Measurements from ENCODE around the gene TRAP1. TPM values are rescaled to one million over a fixed set of nuclear protein-coding genes. Genes with fewer than 3 reads are reported as not detected.

Gene TRAP1
- 243 and 382 TPM in 2 replicates for total RNA-seq (2014; rRNA removed)
- Bru-seq, nascent RNA = percentile 65 among the genes with signal in this experiment
- percentile 79 among the genes with signal in this experiment for BruChase-seq, experiment 1, labeled RNA remaining after a 6-hour chase
- percentile 77 among the genes with signal in this experiment for BruChase-seq, experiment 2, labeled RNA remaining after a 2-hour chase
- long read RNA-seq, transcript TRAP1-201 (18 exons, 2,296 nt) = major isoform, 247 of 310 reads
- long read RNA-seq, transcript TRAP1-212 (13 exons, 2,309 nt) = minor isoform, 8 of 310 reads
- long read RNA-seq, partial matches to known transcripts = 32 of 310 reads
- long read RNA-seq, other reads (novel, unspliced or antisense) = 20 of 310 reads

- H3K27me3 ChIP-seq (ENCODE audit: low read length) = no peaks in the 10 kb centered on the region
- peak; percentile 72 for DNase-seq
- intact Hi-C loops (cut with micrococcal nuclease) = no loop called here
- no TSS peak for BruUV-seq (replicated peaks)
- H3K4me2 ChIP-seq (ENCODE audit: low read length) = peak within 1 kb of the TSS; percentile 93
- POLR2A ChIA-PET (ENCODE audit: unreplicated experiment) = interaction anchor here (0.5 kb wide), 1 partner anchor 16 kb away, joined by 8 read pairs; no protein-coding TSS in a partner anchor
- peaks cover 48% of the 10 kb centered on the region for H3K79me2 ChIP-seq (ENCODE audit: low read length)
- peaks cover 10% of the 10 kb centered on the region for H3K4me1 ChIP-seq (ENCODE audit: insufficient read depth, low read length)
- CTCF ChIA-PET = no interaction called here
- H3F3A ChIP-seq (ENCODE audit: low read length, unreplicated experiment) = no peaks in the 10 kb centered on the region
- peak within 1 kb of the TSS; percentile 96 for H2AFZ ChIP-seq (ENCODE audit: low read length)
- H4K20me1 ChIP-seq (ENCODE audit: low read length) = no peaks in the 10 kb centered on the region
- ATAC-seq = peak; percentile 90
- H3K36me3 ChIP-seq (ENCODE audit: low read depth, low read length) = peaks cover 4% of the 10 kb centered on the region
- no peaks in the 10 kb centered on the region for H3K9me3 ChIP-seq (ENCODE audit: low read length)
- peak within 1 kb of the TSS; percentile 66 for H3K27ac ChIP-seq (ENCODE audit: low read length)
- H3K9ac ChIP-seq (ENCODE audit: low read length) = peak within 1 kb of the TSS; percentile 99
- TF ChIP-seq EZH2 (IDR thresholded peaks at IDR 0.05; ENCODE audit: low read length, unreplicated experiment) (no peak), CTCF (conservative IDR thresholded peaks at IDR 0.05; ENCODE audit: low read depth, low read length) (no peak), EZH2phosphoT487 (IDR thresholded peaks at IDR 0.05; ENCODE audit: borderline replicate concordance, low read length) (no peak)
- H3K9me2 ChIP-seq (replicated peaks; ENCODE audit: low read length) = no peaks in the 10 kb centered on the region
- H3K4me3 ChIP-seq (ENCODE audit: low read length) = peak within 1 kb of the TSS; percentile 99
These were observed at the start of gene TRAP1 for GRCh38 chr16:3717235-3718018. Gene TRAP1, minus strand, starts transcription at chr16:3717524. Its CDS starts 16 bp downstream, at chr16:3717508.

- no TSS peak for BruUV-seq (replicated peaks)
- Histone ChIP-seq H3K4me1 (ENCODE audit: insufficient read depth, low read length) (peaks cover 13% of the 10 kb centered on the region), H4K20me1 (ENCODE audit: low read length) (0 out of 2 replicates have a peak, but pooled peaks cover under 1% of the 10 kb centered on the region), H3K79me2 (ENCODE audit: low read length) (no peaks in the 10 kb centered on the region), H3K27me3 (ENCODE audit: low read length) (no peaks in the 10 kb centered on the region), H3K9ac (ENCODE audit: low read length) (no peak overlapping the region), H3F3A (ENCODE audit: low read length, unreplicated experiment) (peaks cover 5% of the 10 kb centered on the region), H3K4me3 (ENCODE audit: low read length) (no peak overlapping the region), H2AFZ (ENCODE audit: low read length) (no peak overlapping the region), H3K36me3 (ENCODE audit: low read depth, low read length) (peaks cover 25% of the 10 kb centered on the region), H3K9me3 (ENCODE audit: low read length) (no peaks in the 10 kb centered on the region), H3K27ac (ENCODE audit: low read length) (no peak overlapping the region), H3K9me2 (replicated peaks; ENCODE audit: low read length) (no peaks in the 10 kb centered on the region), H3K4me2 (ENCODE audit: low read length) (no peak overlapping the region)
- DNase-seq = no peak
- no peak for ATAC-seq
- intact Hi-C loops (cut with micrococcal nuclease) = no loop called here
- ChIA-PET CTCF (no interaction called here), POLR2A (ENCODE audit: unreplicated experiment) (no interaction called here)
- TF ChIP-seq CTCF (conservative IDR thresholded peaks at IDR 0.05; ENCODE audit: low read depth, low read length) = no peak
- no peak for TF ChIP-seq EZH2 (IDR thresholded peaks at IDR 0.05; ENCODE audit: low read length, unreplicated experiment)
- TF ChIP-seq EZH2phosphoT487 (IDR thresholded peaks at IDR 0.05; ENCODE audit: borderline replicate concordance, low read length) = no peak
These were observed 48.9 kb upstream of the TRAP1 start for GRCh38 chr16:3766177-3766576.

All from PC-3 (cell line).